H1 (cell line): ENCODE data around the gene SURF2. TPM values are rescaled to one million over a fixed set of nuclear protein-coding genes. Genes with fewer than 3 reads are reported as not detected.

Experiments
- CTCF ChIA-PET: fragments of 300-600 bp; sonication (Branson Sonifier 250); formaldehyde crosslinking; loops from one replicate; lab custom pipeline; 2021; ENCODE audit not compliant: partially characterized antibody; lab: Charles Lee
- POLR2A ChIA-PET: fragments of 300-600 bp; sonication (Branson Sonifier 250); formaldehyde crosslinking; loops from one replicate; lab custom pipeline; 2021; ENCODE audit warnings: inconsistent platforms; ENCODE audit not compliant: partially characterized antibody; lab: Charles Lee
- DNase-seq, 2 experiments: peaks; one replicate each; pipeline versions ENCODE4 v3.0.0 to v3.0.0-alpha.2; 2010 to 2022; ENCODE audit warnings: low spot score in 2 of 2, low read depth in 1 of 2, mixed read lengths in 1 of 2
- FAIRE-seq: peaks from 2 replicates; lab custom pipeline; 2011; peaks lifted over from hg19 to GRCh38; lab: Jason Lieb, UNC
- H2AFZ ChIP-seq: 2 replicates; pipeline ENCODE4 v1.8.1; 2012; ENCODE audit warnings: low read length, inconsistent platforms
- H2AK5ac ChIP-seq: 2 replicates; pipeline ENCODE4 v1.6.1; 2013; ENCODE audit warnings: low read depth, low read length
- H2BK120ac ChIP-seq: replicated peaks from 2 replicates; pipeline ENCODE3; 2013; ENCODE audit warnings: low read depth, low read length, inconsistent platforms
- H2BK12ac ChIP-seq: 2 replicates; pipeline ENCODE4 v1.6.1; 2013; ENCODE audit warnings: low read depth, low read length
- H2BK15ac ChIP-seq: 2 replicates; pipeline ENCODE4 v1.6.1; 2013; ENCODE audit warnings: low read length
- H2BK20ac ChIP-seq: 2 replicates; pipeline ENCODE4 v1.6.1; 2013; ENCODE audit warnings: low read length
- H2BK5ac ChIP-seq: 2 replicates; pipeline ENCODE4 v1.6.1; 2013; ENCODE audit warnings: low read depth, low read length
- H3K14ac ChIP-seq: 2 replicates; pipeline ENCODE4 v1.6.1; 2013; ENCODE audit warnings: inconsistent platforms; ENCODE audit not compliant: insufficient read length
- H3K18ac ChIP-seq: 2 replicates; pipeline ENCODE4 v1.6.1; 2013; ENCODE audit warnings: low read length; ENCODE audit errors: extremely low read depth
- H3K23ac ChIP-seq: 2 replicates; pipeline ENCODE4 v1.6.1; 2013; ENCODE audit warnings: inconsistent platforms; ENCODE audit not compliant: insufficient read length
- H3K23me2 ChIP-seq: 2 replicates; pipeline ENCODE4 v1.6.1; 2013; ENCODE audit warnings: low read depth, low read length
- H3K27ac ChIP-seq: 2 replicates; pipeline ENCODE4 v1.6.1; 2011; ENCODE audit warnings: low read depth, low read length, inconsistent platforms
- H3K27me3 ChIP-seq, 4 experiments: replicated peaks in 1 of 4; 1 replicate in 1 of 4; 2 replicates in 3 of 4; pipeline versions ENCODE4 v1.6.1 to v1.8.1; 2011 to 2013; ENCODE audit warnings: low read length in 3 of 4, mild to moderate bottlenecking in 3 of 4, inconsistent platforms in 2 of 4, mixed read lengths in 2 of 4, moderate library complexity in 1 of 4; ENCODE audit not compliant: control insufficient read depth in 3 of 4, insufficient read depth in 3 of 4; ENCODE audit errors: extremely low read depth in 1 of 4
- H3K36me3 ChIP-seq, 4 experiments: 2 replicates each; pipeline versions ENCODE4 v1.6.1 to v1.8.1; 2011 to 2013; ENCODE audit warnings: mild to moderate bottlenecking in 4 of 4, low read length in 3 of 4, moderate library complexity in 2 of 4, control low read depth in 1 of 4, inconsistent platforms in 1 of 4; ENCODE audit not compliant: insufficient read depth in 4 of 4, control insufficient read depth in 2 of 4
- H3K4ac ChIP-seq: replicated peaks from 2 replicates; pipeline ENCODE3; 2013; ENCODE audit warnings: low read length, low read depth, mixed read lengths, inconsistent platforms; ENCODE audit not compliant: insufficient read length
- H3K4me1 ChIP-seq, 4 experiments: replicated peaks in 1 of 4; 1 replicate in 1 of 4; 2 replicates in 3 of 4; pipeline versions ENCODE4 v1.6.1 to v1.8.1; 2011 to 2013; ENCODE audit warnings: low read length in 3 of 4, inconsistent platforms in 2 of 4, mixed read lengths in 1 of 4; ENCODE audit not compliant: insufficient read depth in 4 of 4, control insufficient read depth in 3 of 4
- H3K4me2 ChIP-seq, 2 experiments: 2 replicates each; pipeline versions ENCODE4 v1.6.1 to v1.8.1; 2011 to 2013; ENCODE audit warnings: low read depth in 2 of 2, low read length in 2 of 2, control low read depth in 1 of 2, inconsistent platforms in 1 of 2, mild to moderate bottlenecking in 1 of 2; ENCODE audit not compliant: insufficient read depth in 1 of 2
- H3K4me3 ChIP-seq, 4 experiments: fragments of 200-600, 300-600 bp in 1 of 4; sonication (generic), shearing (Covaris generic), sonication (Bioruptor Twin) in 1 of 4; 2 replicates each; pipeline versions ENCODE4 v1.5.1 to v1.8.1; 2011 to 2016; ENCODE audit warnings: low read length in 4 of 4, low read depth in 3 of 4, control low read depth in 2 of 4, inconsistent platforms in 2 of 4, mild to moderate bottlenecking in 2 of 4, mixed read lengths in 1 of 4, moderate library complexity in 1 of 4; ENCODE audit not compliant: insufficient read depth in 2 of 4; ENCODE audit errors: extremely low read depth in 1 of 4
- H3K56ac ChIP-seq: replicated peaks from 2 replicates; pipeline ENCODE3; 2013; ENCODE audit warnings: low read depth, mild to moderate bottlenecking, mixed read lengths, low read length, inconsistent platforms; ENCODE audit not compliant: insufficient read length
- H3K79me1 ChIP-seq: 2 replicates; pipeline ENCODE4 v1.6.1; 2013; ENCODE audit warnings: low read depth, low read length, control low read depth
- H3K79me2 ChIP-seq, 2 experiments: 2 replicates each; pipeline versions ENCODE4 v1.6.1 to v1.8.1; 2012 to 2013; ENCODE audit warnings: low read length in 2 of 2, mild to moderate bottlenecking in 2 of 2, inconsistent platforms in 1 of 2; ENCODE audit not compliant: insufficient read depth in 2 of 2, control insufficient read depth in 1 of 2
- H3K9ac ChIP-seq, 4 experiments: replicated peaks in 1 of 4; 1 replicate in 1 of 4; 2 replicates in 3 of 4; pipeline versions ENCODE4 v1.6.1 to v1.8.1; 2011 to 2013; ENCODE audit warnings: low read depth in 3 of 4, low read length in 3 of 4, control low read depth in 2 of 4, mild to moderate bottlenecking in 2 of 4, moderate library complexity in 2 of 4, inconsistent platforms in 1 of 4; ENCODE audit errors: extremely low read depth in 1 of 4
- H3K9me3 ChIP-seq, 2 experiments: 2 replicates each; pipeline versions ENCODE4 v1.6.1 to v1.8.1; 2012 to 2013; ENCODE audit warnings: mild to moderate bottlenecking in 2 of 2, moderate library complexity in 2 of 2, control low read depth in 1 of 2, inconsistent platforms in 1 of 2, low read depth in 1 of 2, low read length in 1 of 2, mixed read lengths in 1 of 2; ENCODE audit not compliant: insufficient read depth in 2 of 2
- H4K20me1 ChIP-seq, 2 experiments: replicated peaks in 1 of 2; 2 replicates each; pipeline versions ENCODE3 to v1.8.1; 2011 to 2013; ENCODE audit warnings: inconsistent platforms in 2 of 2, low read length in 2 of 2, mild to moderate bottlenecking in 1 of 2; ENCODE audit not compliant: insufficient read depth in 2 of 2, control insufficient read depth in 1 of 2
- H4K5ac ChIP-seq: 2 replicates; pipeline ENCODE4 v1.6.1; 2013; ENCODE audit warnings: low read length, low read depth, mixed read lengths, inconsistent platforms; ENCODE audit not compliant: insufficient read length
- H4K8ac ChIP-seq: 2 replicates; pipeline ENCODE4 v1.8.0; 2013; ENCODE audit warnings: mild to moderate bottlenecking, moderate library complexity, low read length, inconsistent platforms; ENCODE audit not compliant: insufficient read depth; ENCODE audit errors: extremely low read depth
- H4K91ac ChIP-seq: replicated peaks from 2 replicates; pipeline ENCODE3; 2013; ENCODE audit warnings: low read length, mixed read lengths, inconsistent platforms; ENCODE audit not compliant: insufficient read length
- ATF3 ChIP-seq: IDR thresholded peaks from 2 replicates; pipeline ENCODE4 v1.6.1; 2011; ENCODE audit warnings: low read depth, mild to moderate bottlenecking, low read length; ENCODE audit not compliant: insufficient read depth
- CBX5 ChIP-seq: fragments of 300-800, 300-1000 bp; sonication (generic); IDR thresholded peaks from 2 replicates; pipeline ENCODE4 v1.7.1; 2016; ENCODE audit warnings: antibody characterized with exemption, low read length, low read depth
- CBX8 ChIP-seq: fragments of 300-800, 300-1000 bp; sonication (generic); IDR thresholded peaks from 2 replicates; pipeline ENCODE4 v1.7.1; 2016; ENCODE audit warnings: low read depth, low read length, borderline replicate concordance
- CHD2 ChIP-seq: IDR thresholded peaks from 2 replicates; pipeline ENCODE4 v1.6.1; 2012; ENCODE audit warnings: low read length, improper control_type of control experiment
- HDAC2 ChIP-seq, 2 experiments: fragments of 300-600 bp in 1 of 2; sonication (generic) in 1 of 2; IDR thresholded peaks; 2 replicates each; pipeline ENCODE4 v1.6.1; 2011 to 2012; ENCODE audit warnings: low read depth in 2 of 2, low read length in 2 of 2, mild to moderate bottlenecking in 2 of 2, moderate library complexity in 2 of 2, borderline replicate concordance in 1 of 2, inconsistent platforms in 1 of 2
- RAD21 ChIP-seq, 2 experiments: IDR thresholded peaks in 1 of 2; conservative IDR thresholded peaks in 1 of 2; 2 replicates each; pipeline ENCODE4 v1.6.1; 2011; ENCODE audit warnings: low read depth in 2 of 2, low read length in 2 of 2, improper control_type of control experiment in 1 of 2, inconsistent platforms in 1 of 2, mild to moderate bottlenecking in 1 of 2, moderate library complexity in 1 of 2
- SRF ChIP-seq: IDR thresholded peaks from 2 replicates; pipeline ENCODE4 v1.6.1; 2011; ENCODE audit warnings: mild to moderate bottlenecking, low read depth, low read length, moderate library complexity
- TAF1 ChIP-seq: IDR thresholded peaks from 2 replicates; pipeline ENCODE4 v1.6.1; 2011; ENCODE audit warnings: mild to moderate bottlenecking, low read depth, low read length
- TBP ChIP-seq: IDR thresholded peaks from 2 replicates; pipeline ENCODE4 v1.6.1; 2011; ENCODE audit warnings: low read depth, low read length, improper control_type of control experiment
- WGBS, 2 experiments: shearing (Covaris generic) in 1 of 2; methylation state at CpG; one replicate each; pipeline versions ENCODE4 v1.1.6 to v1.1.7; 2013 to 2015; ENCODE audit warnings: low lambda C conversion rate in 2 of 2, mixed read lengths in 2 of 2, inconsistent platforms in 1 of 2, low coverage in 1 of 2, missing lambda C conversion rate in 1 of 2; ENCODE audit not compliant: insufficient replicate concordance in 2 of 2, insufficient coverage in 1 of 2, insufficient read length in 1 of 2; ENCODE audit errors: extremely low coverage in 1 of 2, missing lambda C conversion rate in 1 of 2; 5-methylcytosine and 5-hydroxymethylcytosine counted together
- polyA plus RNA-seq, 7 experiments: library from polyadenylated mRNA; depleted of rRNA in 3 of 7; stranded (reverse) in 5 of 7; unstranded in 2 of 7; fragments of >200 nt in 5 of 7; fragments of 200-250 nt in 2 of 7; gene quantifications; 1 replicate in 5 of 7; 2 replicates in 1 of 7; 4 replicates in 1 of 7; pipeline versions ENCODE4 v1.2.1 to v1.2.3, GENCODE V29; 2011 to 2013; ENCODE audit warnings: missing spikeins in 2 of 7, mixed read lengths in 2 of 7
- total RNA-seq: library from RNA; stranded (reverse); fragmentation: NEBNext Ultra II Directional; extraction: Animal tissue kit (Norgen Biotek cat#: 25700); gene quantifications from 2 replicates; pipeline ENCODE4 v1.2.1, GENCODE V29; 2021
- TF ChIP-seq, protein P1 (sequence below): IDR thresholded peaks from 2 replicates; pipeline ENCODE4 v1.6.1; 2012; ENCODE audit warnings: inconsistent platforms
- TF ChIP-seq, protein P2 (sequence below): IDR thresholded peaks from 2 replicates; pipeline ENCODE4 v1.6.1; 2011; ENCODE audit warnings: low read length, improper control_type of control experiment

SURF2 gene
- total and polyA plus RNA-seq, 2 of the 8 experiments (the other 6 are each of a cell fraction or from before 2014, with no cell fraction given): 36.6 to 37.7 TPM

- Histone ChIP-seq H3K36me3 (peaks cover 7 to 32% (median 28%) of the 10 kb centered on the region in 4 experiments; a peak in 6 of 8 replicates), H3K79me2 (peaks cover 18 to 80% of the 10 kb centered on the region in 2 experiments), H3K9ac (no peak overlapping the region), H4K5ac (no peak overlapping the region), H3K4me3 (no peak overlapping the region), H3K27ac (no peak overlapping the region), H3K4me1 (no peaks in the 10 kb centered on the region; a peak in 1 of 7 replicates), H4K8ac (no peak overlapping the region), H3K23ac (no peak overlapping the region), H2BK5ac (no peak overlapping the region), H3K4ac (no peak overlapping the region), H4K20me1 (peaks cover 44 to 68% of the 10 kb centered on the region in 2 experiments), H2BK120ac (no peak overlapping the region), H3K56ac (no peak overlapping the region), H3K9me3 (no peaks in the 10 kb centered on the region), H2AK5ac (no peak overlapping the region), H3K18ac (no peak overlapping the region), H2BK20ac (no peak overlapping the region), H3K23me2 (no peaks in the 10 kb centered on the region), H3K79me1 (peaks cover 38% of the 10 kb centered on the region), H3K14ac (no peak overlapping the region), H3K4me2 (no peak overlapping the region), H2BK15ac (no peak overlapping the region), H3K27me3 (no peaks in the 10 kb centered on the region), H2AFZ (no peak overlapping the region), H4K91ac (no peak overlapping the region), H2BK12ac (no peak overlapping the region)
- POLR2A ChIA-PET: interaction anchor here (19.9 kb wide), 1 partner anchor 16 kb away, joined by 461 read pairs; the partner anchor contains the start of genes MED22, RPL7A, SURF1 and SURF2
- DNase-seq (no peak), FAIRE-seq (no peak)
- CTCF ChIA-PET: interaction anchor here (0.7 to 10.1 kb wide), 4 partner anchors 12 to 225 kb away, joined by 3 to 90 read pairs (median 4); partner anchors contain the start of genes SURF1 and SURF2
- 82% methylated on average over 6 of the region's 6 CpGs; no CpG with 5 or more reads in 1 of the 2 experiments for WGBS, 2 experiments
- TF ChIP-seq CBX8: no peak
- no peak for TF ChIP-seq SRF
- no peak for TF ChIP-seq ATF3
- TF ChIP-seq, protein P1, sequence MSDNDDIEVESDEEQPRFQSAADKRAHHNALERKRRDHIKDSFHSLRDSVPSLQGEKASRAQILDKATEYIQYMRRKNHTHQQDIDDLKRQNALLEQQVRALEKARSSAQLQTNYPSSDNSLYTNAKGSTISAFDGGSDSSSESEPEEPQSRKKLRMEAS: no peak
- TF ChIP-seq RAD21 (IDR thresholded peaks at IDR 0.05 in 1 of 2, conservative IDR thresholded peaks at IDR 0.05 in 1 of 2; ENCODE audit: low read depth in 2 of 2, low read length in 2 of 2): no peak
- no peak for TF ChIP-seq CBX5
- TF ChIP-seq, protein P2, sequence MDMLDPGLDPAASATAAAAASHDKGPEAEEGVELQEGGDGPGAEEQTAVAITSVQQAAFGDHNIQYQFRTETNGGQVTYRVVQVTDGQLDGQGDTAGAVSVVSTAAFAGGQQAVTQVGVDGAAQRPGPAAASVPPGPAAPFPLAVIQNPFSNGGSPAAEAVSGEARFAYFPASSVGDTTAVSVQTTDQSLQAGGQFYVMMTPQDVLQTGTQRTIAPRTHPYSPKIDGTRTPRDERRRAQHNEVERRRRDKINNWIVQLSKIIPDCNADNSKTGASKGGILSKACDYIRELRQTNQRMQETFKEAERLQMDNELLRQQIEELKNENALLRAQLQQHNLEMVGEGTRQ: no peak
- no peak for TF ChIP-seq HDAC2 (IDR thresholded peaks at IDR 0.05; ENCODE audit: borderline replicate concordance in 1 of 2, low read depth in 2 of 2, low read length in 2 of 2)
- TF ChIP-seq TAF1: no peak
- TF ChIP-seq CHD2: no peak
- TF ChIP-seq TBP: no peak
These were observed 13.1 kb downstream of the SURF2 start for GRCh38 chr9:133369422-133369821.
